HT1080 (cell line): ENCODE data around the gene DLG2. TPM values are rescaled to one million over a fixed set of nuclear protein-coding genes. Genes with fewer than 3 reads are reported as not detected.
"Not testable (repeated sequence)": the region's sequence is repeated elsewhere in the genome, so short reads cannot be mapped to it uniquely, and the experiment has no call there.

Source experiments
- DNase-seq: peaks from one replicate; pipeline ENCODE4 v3.0.0-alpha.2; 2015; ENCODE audit warnings: low read depth
- total RNA-seq: library from RNA; depleted of rRNA; stranded (reverse); fragments of >200 nt; shearing (Covaris generic); gene quantifications from 2 replicates; pipeline ENCODE4 v1.2.3, GENCODE V29; 2014

The DLG2 gene
- total RNA-seq, 1 experiment from 2014 or later, result 0.34 TPM

DNA sequence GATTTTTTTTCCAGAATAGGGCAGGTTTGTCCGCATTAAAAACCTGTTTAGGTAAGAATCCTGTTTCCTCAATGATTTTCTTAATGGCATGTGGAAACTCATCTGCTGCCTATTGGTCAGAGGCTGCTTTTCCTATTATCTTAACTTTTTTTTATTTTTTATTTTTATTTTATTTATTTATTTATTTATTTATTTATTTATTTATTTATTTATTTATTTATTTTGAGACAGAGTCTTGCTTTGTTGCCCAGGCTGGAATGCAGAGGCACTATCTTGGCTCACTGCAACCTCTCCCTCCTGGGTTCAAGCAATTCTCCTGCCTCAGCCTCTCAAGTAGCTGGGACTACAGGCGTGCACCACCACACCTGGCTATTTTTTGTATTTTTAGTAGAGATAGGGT lies 389.1 kb downstream of the DLG2 start:
- not testable (repeated sequence) for DNase-seq

- no peak for DNase-seq
Measured at GRCh38 chr11:85236211-85236610, 390.9 kb downstream of the DLG2 start.

DNA sequence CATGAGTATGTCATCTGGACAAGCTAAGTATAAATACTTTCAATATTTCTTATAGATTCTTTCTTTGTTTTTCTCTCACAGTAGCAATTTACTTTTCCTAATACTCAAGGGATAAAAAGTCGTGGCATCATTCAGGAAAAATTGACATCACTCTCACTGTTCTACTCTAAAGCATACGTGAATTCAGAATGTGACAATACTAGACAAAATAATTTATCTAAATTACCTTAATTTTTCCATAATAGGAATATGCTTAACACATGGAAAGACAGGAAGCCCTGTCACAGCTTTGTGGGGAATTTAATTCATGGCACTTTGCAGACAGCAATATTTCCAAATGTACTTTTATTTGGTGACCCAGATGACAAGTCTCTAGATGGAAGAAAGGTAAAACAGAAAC lies 394.6 kb downstream of the DLG2 start:
- no peak for DNase-seq

GRCh38 chr11:85231588-85231987 lies 395.6 kb downstream of the DLG2 start:
- DNase-seq, result no peak

DNA sequence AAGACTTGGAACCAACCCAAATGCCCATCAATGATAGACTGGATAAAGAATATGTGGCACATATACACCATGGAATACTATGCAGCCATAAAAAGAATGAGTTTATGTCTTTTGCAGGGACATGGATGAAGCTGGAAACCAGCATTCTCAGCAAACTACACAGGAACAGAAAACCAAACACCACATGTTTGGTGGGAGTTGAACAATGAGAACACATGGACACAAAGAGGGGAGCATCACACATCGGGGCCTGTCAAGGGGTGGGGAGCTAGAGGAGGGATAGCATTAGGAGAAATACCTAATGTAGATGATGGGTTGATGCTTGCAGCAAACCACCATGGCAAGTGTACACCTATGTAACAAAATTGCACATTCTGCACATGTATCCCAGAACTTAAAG lies 397.4 kb downstream of the DLG2 start:
- not testable (repeated sequence) for DNase-seq

DNA sequence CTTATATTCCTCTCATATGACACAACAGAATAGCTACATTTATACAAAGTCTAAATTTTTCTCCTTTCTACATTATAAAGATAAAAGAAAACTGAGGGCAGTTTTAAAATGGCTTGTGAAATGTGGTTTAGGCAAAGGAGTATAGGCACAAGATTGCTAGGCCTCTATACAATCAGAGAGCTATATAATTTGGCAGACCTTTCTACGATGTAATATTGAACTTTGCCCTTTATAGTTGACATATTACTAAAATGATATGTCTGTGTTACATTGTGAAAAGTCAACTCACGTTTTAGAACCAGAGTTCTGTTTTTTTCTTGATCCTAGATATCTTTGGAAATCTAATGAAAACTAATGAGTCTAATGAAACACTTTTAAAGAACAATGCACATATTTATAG lies 430.2 kb downstream of the DLG2 start:
- no peak for DNase-seq

DNA sequence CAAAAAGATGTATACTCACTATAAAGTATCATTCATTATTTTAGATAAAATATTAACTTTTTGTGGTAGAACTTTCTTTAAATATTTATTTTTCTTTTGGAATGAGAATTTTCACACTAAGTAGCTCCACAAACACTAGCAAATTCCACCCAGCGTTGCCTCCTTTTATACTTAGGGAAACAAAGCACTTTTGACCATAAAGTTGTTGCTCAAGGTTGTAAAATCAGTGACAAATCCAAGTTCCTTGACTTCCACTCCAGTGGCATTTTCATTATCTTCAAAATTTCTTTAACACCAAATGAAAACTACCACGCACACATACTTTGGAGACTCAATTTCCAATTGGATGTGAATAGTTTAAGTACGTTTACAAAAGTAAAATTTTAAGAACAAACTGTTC lies 431.2 kb downstream of the DLG2 start:
- DNase-seq, result no peak

DNA sequence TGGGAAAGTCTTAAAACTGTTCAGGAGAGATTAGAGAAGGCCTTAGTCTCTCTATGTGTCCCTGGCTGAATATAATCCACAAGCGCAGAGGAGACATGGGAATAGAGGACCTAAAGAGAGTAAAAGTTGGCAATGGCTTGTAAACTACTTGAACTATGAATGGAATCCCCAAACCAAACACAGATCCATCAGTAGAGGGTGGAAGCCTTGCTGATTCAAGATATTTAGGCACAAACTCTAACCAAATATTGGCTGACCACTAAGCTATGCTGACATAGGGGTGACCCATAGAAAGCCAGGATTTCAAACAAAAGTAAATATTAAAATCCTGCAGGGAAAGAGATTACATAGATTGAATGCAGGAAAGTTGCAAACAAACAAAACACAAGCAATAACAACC lies 439.2 kb downstream of the DLG2 start:
- no peak for DNase-seq

DNA sequence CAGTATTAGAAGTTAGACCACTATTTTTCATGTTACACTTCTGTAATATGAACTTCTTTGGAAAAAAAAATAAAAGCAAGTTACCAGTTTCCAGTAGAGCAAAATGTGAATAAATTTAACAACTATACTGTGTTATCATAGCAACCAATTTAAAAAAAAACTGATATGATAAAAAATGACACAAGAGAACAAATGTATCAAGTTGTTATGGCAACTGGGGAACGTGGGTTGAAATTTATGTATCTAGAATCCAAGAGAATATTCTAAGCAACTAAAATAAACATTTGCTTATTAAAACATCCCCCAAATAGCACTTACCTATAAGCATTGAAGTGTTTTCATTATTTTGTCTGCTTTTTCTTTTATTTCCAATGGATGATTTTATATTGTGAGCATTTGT lies 442.4 kb downstream of the DLG2 start:
- DNase-seq, result no peak

GRCh38 chr11:85182441-85183387 lies 444.4 kb downstream of the DLG2 start:
- DNase-seq, result peak; percentile 65

DNA sequence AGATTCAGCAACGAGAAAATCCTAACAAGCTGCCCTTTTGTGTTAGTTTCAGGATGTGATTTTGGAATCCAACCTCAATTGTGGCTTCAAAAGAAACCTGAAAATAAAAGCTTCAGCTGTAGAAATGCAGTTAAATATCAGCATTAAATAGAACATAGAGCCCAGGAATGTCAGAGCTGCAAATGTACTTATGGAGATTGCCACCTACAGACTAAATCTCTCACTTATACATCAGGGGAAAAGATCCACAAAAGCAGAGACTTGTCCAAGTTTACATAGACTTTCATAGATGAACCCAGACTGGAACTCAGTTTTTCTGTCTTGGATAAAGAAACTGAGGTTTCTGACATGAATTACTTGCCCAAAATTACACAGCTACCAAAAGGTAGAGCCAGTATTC lies 446.6 kb downstream of the DLG2 start:
- DNase-seq, result no peak

- DNase-seq, result no peak
Measured at GRCh38 chr11:85171648-85172257, 455.4 kb downstream of the DLG2 start.

DNA sequence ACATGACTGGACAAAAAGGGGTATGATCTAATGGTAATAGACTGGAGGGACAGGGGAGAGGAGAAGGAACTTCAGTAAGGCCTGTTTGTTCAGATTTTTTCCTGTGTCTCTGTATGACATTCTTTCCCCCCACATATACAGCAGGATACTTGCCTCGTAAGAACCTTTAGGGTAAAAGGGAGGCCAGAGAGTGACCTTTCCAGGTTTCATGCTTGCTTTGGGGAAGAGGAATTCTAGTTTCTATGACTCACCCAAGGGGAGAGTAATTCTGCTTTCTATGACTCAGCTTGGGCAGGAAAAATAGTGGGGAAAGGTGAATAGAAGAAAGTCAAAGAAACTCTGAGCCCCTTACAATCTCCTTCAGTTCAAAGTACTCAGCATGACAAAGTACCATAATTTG lies 457.0 kb downstream of the DLG2 start:
- DNase-seq, result peak; percentile 83

DNA sequence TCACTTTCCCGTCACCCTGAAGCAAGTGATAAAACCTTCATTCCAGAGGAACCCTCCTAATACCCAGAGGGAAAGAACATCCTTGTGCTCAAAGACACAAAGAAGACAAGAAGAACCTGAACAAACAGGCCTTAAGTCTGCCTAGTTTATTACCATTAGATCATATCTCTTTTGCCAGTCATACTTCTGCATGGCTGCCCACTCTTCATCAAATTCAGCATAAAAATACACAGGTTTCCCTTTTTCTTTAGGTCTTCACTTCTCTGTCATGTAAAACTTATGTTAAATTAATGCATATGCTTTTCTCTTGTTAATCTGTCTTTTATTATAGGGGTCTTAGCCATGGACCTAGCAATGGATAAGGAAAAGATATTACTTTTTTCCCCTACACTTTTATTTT lies 459.7 kb downstream of the DLG2 start:
- no peak for DNase-seq

GRCh38 chr11:85167038-85167437 lies 460.1 kb downstream of the DLG2 start:
- DNase-seq, result no peak

- no peak for DNase-seq
Measured at GRCh38 chr11:85165819-85166218, 461.3 kb downstream of the DLG2 start.

- DNase-seq, result no peak
Measured at GRCh38 chr11:85164743-85165142, 462.4 kb downstream of the DLG2 start.

DNA sequence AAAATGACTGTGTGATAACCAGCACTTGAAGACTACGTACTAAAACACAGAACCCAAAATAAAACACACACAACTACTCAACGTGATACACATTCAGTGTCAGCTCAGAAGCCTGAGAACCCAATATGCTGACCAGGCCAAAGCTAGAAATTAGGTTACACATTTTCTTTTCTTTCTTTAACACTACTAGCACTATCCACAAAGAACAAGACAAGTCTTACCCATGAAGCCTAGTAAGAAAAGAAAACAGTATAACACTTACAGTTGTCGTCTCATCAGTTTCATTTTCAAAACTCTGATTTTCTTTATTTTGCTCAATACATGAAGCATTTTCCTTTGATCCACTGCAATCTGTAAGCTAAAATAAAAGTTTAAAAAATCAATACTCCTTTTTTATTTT lies 472.9 kb downstream of the DLG2 start:
- no peak for DNase-seq

DNA sequence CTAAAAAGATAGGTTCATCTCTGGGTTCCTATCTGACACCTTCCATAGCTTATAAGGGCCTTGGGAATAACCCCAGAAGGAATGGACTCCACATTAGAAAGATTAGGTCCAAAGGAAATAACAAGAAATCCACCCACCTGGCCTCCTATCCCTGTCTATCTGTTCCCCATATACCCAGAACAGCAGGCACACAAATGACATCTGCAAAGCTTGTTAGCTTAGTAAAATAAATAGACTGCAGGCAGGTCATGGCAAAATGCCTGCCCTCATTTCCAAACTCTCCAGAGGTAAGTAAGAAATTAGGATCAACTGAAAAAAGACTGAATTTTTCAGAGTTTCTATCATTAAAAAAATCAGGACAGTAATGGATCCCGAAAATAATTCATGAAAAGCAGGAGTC lies 489.5 kb downstream of the DLG2 start:
- no peak for DNase-seq

DNA sequence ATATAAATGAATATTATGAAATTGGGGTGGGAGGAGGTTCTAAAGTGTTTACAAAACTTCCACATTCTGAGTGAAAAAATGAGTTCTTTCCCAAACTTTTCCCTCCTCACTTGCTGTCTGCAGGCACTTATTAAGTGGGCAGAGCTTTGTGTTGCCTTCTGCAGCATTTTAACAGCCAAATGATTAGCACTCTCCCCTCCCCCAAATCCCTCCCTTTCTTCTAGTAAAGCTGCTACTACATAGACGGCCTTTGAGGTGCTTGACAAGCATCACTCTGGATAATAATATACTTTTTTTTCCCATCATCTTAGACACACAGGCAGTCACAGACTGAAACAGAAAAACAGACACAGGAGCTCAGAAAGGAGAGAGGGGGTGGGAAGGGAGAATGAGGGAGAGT lies 493.5 kb downstream of the DLG2 start:
- DNase-seq, result no peak

- DNase-seq, result no peak
Measured at GRCh38 chr11:85132851-85133585, 494.1 kb downstream of the DLG2 start.

DNA sequence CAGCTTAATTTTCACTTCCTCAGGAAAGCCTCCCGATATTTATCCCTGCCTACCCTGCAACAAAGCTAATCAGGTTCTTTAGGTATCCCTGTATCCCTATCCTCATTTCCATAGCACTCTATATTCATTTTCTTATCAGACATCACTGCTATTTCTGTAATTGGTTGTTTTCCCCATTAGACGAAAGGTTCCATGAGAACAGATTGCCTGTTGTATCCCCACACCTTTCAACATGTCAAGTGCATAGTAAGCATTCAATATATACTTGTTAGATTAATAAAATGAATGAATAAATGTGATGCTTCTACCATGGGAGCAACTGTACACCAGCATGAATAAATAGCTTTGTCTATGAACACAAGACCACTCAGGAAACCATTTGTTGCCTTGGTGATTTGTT lies 499.8 kb downstream of the DLG2 start:
- DNase-seq, result no peak
